K562 (cell line): ENCODE measurements around the gene RGL2. TPM values are rescaled to one million over a fixed set of nuclear protein-coding genes. Genes with fewer than 3 reads are reported as not detected.

ENCODE experiments used
- ATAC-seq: fragments of 200-7000 bp; cut with Tn5 transposase; 3 replicates; pipeline ENCODE4 v1.9.1; 2020; ENCODE audit warnings: moderate library complexity
- BruUV-seq: library from RNA; stranded (reverse); fragments of 400-500 nt; replicated peaks from 2 replicates; lab custom pipeline; 2021; lab: Mats Ljungman, UMichigan
- CTCF ChIA-PET: fragments of 300-600 bp; formaldehyde crosslinking; extraction: SDS; loops from one replicate; lab custom pipeline; 2021; ENCODE audit warnings: low intra/inter-chr PET ratio; lab: Yijun Ruan, JAX
- POLR2A ChIA-PET: fragments of 300-600, 350-650 bp; sonication (Branson Sonifier 250); formaldehyde crosslinking; extraction: SDS; loops from one replicate; lab custom pipeline; 2021; ENCODE audit warnings: antibody characterized with exemption, inconsistent platforms; lab: Yijun Ruan, JAX
- DNase-seq, 4 experiments: peaks; one replicate each; pipeline versions ENCODE4 v3.0.0 to v3.0.0-alpha.2; 2011 to 2018; ENCODE audit warnings: low spot score in 3 of 4, mixed read lengths in 3 of 4; ENCODE audit errors: extremely low read depth in 1 of 4
- FAIRE-seq: peaks from 2 replicates; lab custom pipeline; 2011; peaks lifted over from hg19 to GRCh38; lab: Jason Lieb, UNC
- H2AFZ ChIP-seq: 2 replicates; pipeline ENCODE4 v1.6.0; 2011; ENCODE audit warnings: low read depth, low read length, control low read depth, inconsistent platforms
- H3K27ac ChIP-seq: fragments of 200-600 bp; 3 replicates; pipeline ENCODE4 v1.8.0; 2011; ENCODE audit warnings: low read depth, mild to moderate bottlenecking, control low read depth, inconsistent platforms, low read length, moderate library complexity, mixed read lengths; ENCODE audit errors: extremely low read depth
- H3K27me3 ChIP-seq, 2 experiments: fragments of 300-600 bp in 1 of 2; 2 replicates in 1 of 2; 3 replicates in 1 of 2; pipeline versions ENCODE4 v1.6.0 to v1.8.0; 2011; ENCODE audit warnings: inconsistent platforms in 2 of 2, low read length in 2 of 2, mild to moderate bottlenecking in 1 of 2, mixed read lengths in 1 of 2, moderate library complexity in 1 of 2; ENCODE audit not compliant: control insufficient read depth in 2 of 2, insufficient read depth in 2 of 2
- H3K36me3 ChIP-seq: fragments of 300-600 bp; 3 replicates; pipeline ENCODE4 v1.8.0; 2011; ENCODE audit warnings: mild to moderate bottlenecking, low read length, inconsistent platforms; ENCODE audit not compliant: control insufficient read depth, insufficient read depth
- H3K4me1 ChIP-seq, 2 experiments: fragments of 200-600 bp in 1 of 2; replicated peaks in 1 of 2; 2 replicates in 1 of 2; 3 replicates in 1 of 2; pipeline versions ENCODE4 v1.5.1 to v1.8.0; 2011; ENCODE audit warnings: inconsistent platforms in 2 of 2, low read length in 2 of 2, mild to moderate bottlenecking in 1 of 2, mixed read lengths in 1 of 2, moderate library complexity in 1 of 2; ENCODE audit not compliant: control insufficient read depth in 2 of 2, insufficient read depth in 2 of 2
- H3K4me2 ChIP-seq: 2 replicates; pipeline ENCODE4 v1.6.1; 2011; ENCODE audit warnings: low read length, control low read depth, inconsistent platforms, mixed read lengths; ENCODE audit not compliant: insufficient read depth
- H3K4me3 ChIP-seq: fragments of 200-600 bp; sonication (generic), shearing (Covaris generic); 2 replicates; pipeline ENCODE4 v1.5.1; 2016; ENCODE audit warnings: control low read depth, inconsistent platforms
- H3K79me2 ChIP-seq: fragments of 200-600 bp; 3 replicates; pipeline ENCODE4 v1.8.0; 2011; ENCODE audit warnings: low read length, inconsistent platforms; ENCODE audit not compliant: control insufficient read depth, insufficient read depth
- H3K9ac ChIP-seq, 2 experiments: 2 replicates each; pipeline versions ENCODE4 v1.6.0 to v1.6.1; 2011; ENCODE audit warnings: low read depth in 2 of 2, low read length in 2 of 2, control low read depth in 1 of 2, inconsistent platforms in 1 of 2, mild to moderate bottlenecking in 1 of 2, mixed read lengths in 1 of 2; ENCODE audit not compliant: insufficient read depth in 1 of 2
- H3K9me1 ChIP-seq: one replicate; pipeline ENCODE4 v1.6.0; 2011; ENCODE audit warnings: inconsistent platforms, mild to moderate bottlenecking, low read length, moderate library complexity; ENCODE audit not compliant: control insufficient read depth, insufficient read depth
- H3K9me3 ChIP-seq: replicated peaks from 2 replicates; pipeline ENCODE4 v1.5.1; 2011; ENCODE audit warnings: low read depth, low read length, inconsistent platforms; ENCODE audit not compliant: control insufficient read depth, insufficient read depth
- H4K20me1 ChIP-seq: replicated peaks from 2 replicates; pipeline ENCODE4 v1.6.1; 2011; ENCODE audit warnings: low read length, inconsistent platforms, mixed read lengths; ENCODE audit not compliant: control insufficient read depth, insufficient read depth
- E2F6 ChIP-seq, 2 experiments: IDR thresholded peaks; 2 replicates each; pipeline ENCODE4 v1.6.1; 2011; ENCODE audit warnings: borderline replicate concordance in 1 of 2, control low read depth in 1 of 2, low read depth in 1 of 2, low read length in 1 of 2, mild to moderate bottlenecking in 1 of 2, mixed read lengths in 1 of 2, moderate library complexity in 1 of 2; ENCODE audit not compliant: insufficient read depth in 1 of 2, insufficient read length in 1 of 2, poor library complexity in 1 of 2, severe bottlenecking in 1 of 2; ENCODE audit errors: extremely low read depth in 1 of 2
- HINFP ChIP-seq: fragments of 450-650 bp; conservative IDR thresholded peaks from 2 replicates; pipeline ENCODE4 v1.6.1; 2016; ENCODE audit warnings: missing genetic modification characterization, low read depth, mild to moderate bottlenecking, control low read depth, missing compliant biosample characterization
- ILF3 ChIP-seq: fragments of 450-650 bp; IDR thresholded peaks from 2 replicates; pipeline ENCODE4 v1.6.1; 2018; ENCODE audit warnings: antibody characterized with exemption, mild to moderate bottlenecking, moderate library complexity, borderline replicate concordance
- PCBP2 ChIP-seq: fragments of 200-400 bp; formaldehyde crosslinking; IDR thresholded peaks from 2 replicates; pipeline ENCODE4 v1.6.1; 2018; ENCODE audit warnings: low read length, low read depth, mild to moderate bottlenecking, moderate library complexity; ENCODE audit not compliant: poor library complexity, severe bottlenecking
- ZNF695 ChIP-seq: fragments of 450-650 bp; formaldehyde crosslinking; IDR thresholded peaks from 2 replicates; pipeline ENCODE4 v1.4.0; 2020; ENCODE audit warnings: mild to moderate bottlenecking, moderate library complexity
- WGBS: fragments of 100-300 bp; shearing (Covaris generic); methylation state at CpG from one replicate; pipeline ENCODE4 v1.1.6; 2016; ENCODE audit warnings: low coverage, mixed read lengths; ENCODE audit not compliant: insufficient coverage; ENCODE audit errors: missing lambda C conversion rate; 5-methylcytosine and 5-hydroxymethylcytosine counted together
- in situ Hi-C: fragments of 300-500 bp; cut with MboI; formaldehyde crosslinking; loops from 4 replicates; pipeline ENCODE4 v1.15.0; 2018; ENCODE audit warnings: inconsistent platforms, mixed read lengths
- intact Hi-C: fragments of 100-400 bp; cut with micrococcal nuclease; formaldehyde crosslinking; loops from 2 replicates; pipeline ENCODE4 v1.14.2; 2022
- polyA plus RNA-seq, 8 experiments: library from polyadenylated mRNA; depleted of rRNA in 4 of 8; stranded (reverse) in 5 of 8; unstranded in 3 of 8; fragments of >200 nt; fragmentation: Nextera tagmentation in 2 of 8; fragmentation: Illumina TruSeq in 1 of 8; extraction: Ambion mirVana in 2 of 8; extraction: Trizol in 1 of 8; gene quantifications; 2 replicates each; pipeline versions ENCODE4 v1.2.1 to v1.2.3, GENCODE V29; 2011 to 2014; ENCODE audit warnings: inconsistent platforms in 1 of 8, missing spikeins in 1 of 8
- total RNA-seq, 7 experiments: library from RNA; depleted of rRNA in 6 of 7; stranded (reverse); fragments of >200 nt in 6 of 7; fragmentation: Illumina TruSeq in 2 of 7; extraction: Trizol in 2 of 7; gene quantifications; 2 replicates each; pipeline versions ENCODE4 v1.2.1 to v1.2.3, GENCODE V29; 2011 to 2021; ENCODE audit warnings: low replicate concordance in 1 of 7

RGL2 gene
- total and polyA plus RNA-seq, 9 of the 15 experiments (the other 6 are each of a cell fraction or from before 2014, with no cell fraction given): 1.8 to 57.1 (median 19.5) TPM

- FAIRE-seq (no peak), ATAC-seq (no peak), DNase-seq (no peak)
- TF ChIP-seq ZNF695 (CRISPR knock-in tag) (no peak), ILF3 (no peak), PCBP2 (no peak), E2F6 (IDR thresholded peaks at IDR 0.05; ENCODE audit: borderline replicate concordance in 1 of 2, extremely low read depth in 1 of 2, insufficient read depth in 1 of 2, insufficient read length in 1 of 2, low read depth in 1 of 2, low read length in 1 of 2, poor library complexity in 1 of 2, severe bottlenecking in 1 of 2) (no peak), HINFP (tag) (no peak)
- H4K20me1 ChIP-seq: no peaks in the 10 kb centered on the region
- no peak overlapping the region for H2AFZ ChIP-seq
- no TSS peak for BruUV-seq
- POLR2A ChIA-PET: interaction anchor here (0.6 to 0.9 kb wide), 2 partner anchors 8 to 38 kb away, joined by 3 to 4 read pairs; no protein-coding TSS in a partner anchor
- CTCF ChIA-PET: no interaction called here
- intact Hi-C loops (no loop called here), in situ Hi-C loops (no loop called here)
- H3K4me2 ChIP-seq: no peak overlapping the region
- H3K4me3 ChIP-seq: no peak overlapping the region
- H3K36me3 ChIP-seq: no peaks in the 10 kb centered on the region
- no peaks in the 10 kb centered on the region for H3K9me1 ChIP-seq
- 15% methylated on average over 4 of the region's 5 CpGs for WGBS
- H3K9ac ChIP-seq: no peak overlapping the region
- no peaks in the 10 kb centered on the region for H3K9me3 ChIP-seq
- no peaks in the 10 kb centered on the region for H3K27me3 ChIP-seq
- H3K27ac ChIP-seq: no peak overlapping the region
- H3K79me2 ChIP-seq: no peaks in the 10 kb centered on the region
- H3K4me1 ChIP-seq: peaks cover 2 to 8% of the 10 kb centered on the region in 2 experiments; a peak in 3 of 5 replicates
Observed at GRCh38 chr6:33329058-33329457, 30.3 kb upstream of the RGL2 start.
